PC-3 (cell line): ENCODE data around the gene EIPR1.

ENCODE experiments used
- EZH2 ChIP-seq: fragments of 300-600 bp; sonication (generic); IDR thresholded peaks from one replicate; pipeline ENCODE4 v1.6.1; 2017; ENCODE audit warnings: antibody characterized with exemption, mild to moderate bottlenecking, low read length; ENCODE audit not compliant: unreplicated experiment
- TF ChIP-seq, protein P1 (sequence below): fragments of 300-600 bp; sonication (generic); conservative IDR thresholded peaks from 2 replicates; pipeline ENCODE4 v1.5.1; 2017; ENCODE audit warnings: antibody characterized with exemption, low read depth, mild to moderate bottlenecking, low read length

DNA sequence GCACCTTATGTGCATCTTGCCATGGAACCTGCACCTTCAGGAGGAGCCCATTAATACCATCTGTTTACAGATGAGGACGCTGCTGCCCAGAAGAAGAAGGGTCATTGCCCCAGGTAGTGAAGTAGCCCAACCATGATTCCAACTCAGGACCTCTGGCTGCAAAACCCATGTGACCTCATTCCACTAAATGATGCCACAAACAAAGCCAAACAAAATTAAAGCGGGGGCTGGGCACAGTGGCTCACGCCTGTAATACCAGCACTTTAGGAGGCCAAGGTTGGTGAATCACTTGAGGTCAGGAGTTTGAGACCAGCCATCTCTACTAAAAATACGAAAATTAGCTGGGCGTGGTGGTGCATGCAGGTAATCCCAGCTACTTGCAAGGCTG, 202.1 kb downstream of the EIPR1 start:
- TF ChIP-seq, protein P1, sequence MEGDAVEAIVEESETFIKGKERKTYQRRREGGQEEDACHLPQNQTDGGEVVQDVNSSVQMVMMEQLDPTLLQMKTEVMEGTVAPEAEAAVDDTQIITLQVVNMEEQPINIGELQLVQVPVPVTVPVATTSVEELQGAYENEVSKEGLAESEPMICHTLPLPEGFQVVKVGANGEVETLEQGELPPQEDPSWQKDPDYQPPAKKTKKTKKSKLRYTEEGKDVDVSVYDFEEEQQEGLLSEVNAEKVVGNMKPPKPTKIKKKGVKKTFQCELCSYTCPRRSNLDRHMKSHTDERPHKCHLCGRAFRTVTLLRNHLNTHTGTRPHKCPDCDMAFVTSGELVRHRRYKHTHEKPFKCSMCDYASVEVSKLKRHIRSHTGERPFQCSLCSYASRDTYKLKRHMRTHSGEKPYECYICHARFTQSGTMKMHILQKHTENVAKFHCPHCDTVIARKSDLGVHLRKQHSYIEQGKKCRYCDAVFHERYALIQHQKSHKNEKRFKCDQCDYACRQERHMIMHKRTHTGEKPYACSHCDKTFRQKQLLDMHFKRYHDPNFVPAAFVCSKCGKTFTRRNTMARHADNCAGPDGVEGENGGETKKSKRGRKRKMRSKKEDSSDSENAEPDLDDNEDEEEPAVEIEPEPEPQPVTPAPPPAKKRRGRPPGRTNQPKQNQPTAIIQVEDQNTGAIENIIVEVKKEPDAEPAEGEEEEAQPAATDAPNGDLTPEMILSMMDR, result no peak
- no peak for TF ChIP-seq EZH2
